ENCODE results near the gene MOB3B.

DNA sequence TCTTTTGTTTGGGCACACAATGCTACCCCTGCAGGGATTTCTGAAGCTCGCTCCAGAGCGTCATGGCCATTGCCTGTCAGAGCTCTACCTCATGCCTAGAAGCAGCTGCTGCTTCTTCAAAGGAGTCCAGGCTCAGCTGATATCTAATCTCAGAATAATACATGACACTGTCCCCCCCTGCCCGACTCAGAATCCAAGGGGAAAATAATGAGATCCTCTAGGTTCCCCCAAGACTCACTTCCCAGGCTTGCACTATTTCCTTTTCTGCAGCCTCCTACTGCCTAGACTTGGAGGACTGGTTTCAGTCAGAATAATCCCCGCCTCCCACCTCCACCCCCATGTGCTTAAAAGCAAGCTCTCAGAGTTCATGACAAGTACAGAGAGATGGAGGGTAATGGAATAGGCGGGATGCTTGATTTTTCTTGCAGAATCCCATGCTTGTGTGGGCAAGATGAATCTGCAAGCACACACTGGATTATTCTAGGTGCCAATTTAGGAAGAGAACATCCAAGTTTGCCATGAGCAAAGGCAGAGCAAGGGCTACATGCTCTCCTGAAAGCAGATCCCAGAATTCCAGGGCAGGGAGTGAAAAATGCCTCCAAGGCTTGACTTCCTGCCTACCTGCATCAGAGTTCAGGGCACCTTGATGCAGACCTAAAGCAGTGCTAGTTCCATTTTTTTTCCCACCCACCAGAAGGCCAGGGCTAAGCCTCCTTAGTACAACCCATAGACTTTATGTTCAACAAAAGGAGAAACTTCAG, 102.9 kb downstream of the MOB3B start:
- TF ChIP-seq, protein P1, sequence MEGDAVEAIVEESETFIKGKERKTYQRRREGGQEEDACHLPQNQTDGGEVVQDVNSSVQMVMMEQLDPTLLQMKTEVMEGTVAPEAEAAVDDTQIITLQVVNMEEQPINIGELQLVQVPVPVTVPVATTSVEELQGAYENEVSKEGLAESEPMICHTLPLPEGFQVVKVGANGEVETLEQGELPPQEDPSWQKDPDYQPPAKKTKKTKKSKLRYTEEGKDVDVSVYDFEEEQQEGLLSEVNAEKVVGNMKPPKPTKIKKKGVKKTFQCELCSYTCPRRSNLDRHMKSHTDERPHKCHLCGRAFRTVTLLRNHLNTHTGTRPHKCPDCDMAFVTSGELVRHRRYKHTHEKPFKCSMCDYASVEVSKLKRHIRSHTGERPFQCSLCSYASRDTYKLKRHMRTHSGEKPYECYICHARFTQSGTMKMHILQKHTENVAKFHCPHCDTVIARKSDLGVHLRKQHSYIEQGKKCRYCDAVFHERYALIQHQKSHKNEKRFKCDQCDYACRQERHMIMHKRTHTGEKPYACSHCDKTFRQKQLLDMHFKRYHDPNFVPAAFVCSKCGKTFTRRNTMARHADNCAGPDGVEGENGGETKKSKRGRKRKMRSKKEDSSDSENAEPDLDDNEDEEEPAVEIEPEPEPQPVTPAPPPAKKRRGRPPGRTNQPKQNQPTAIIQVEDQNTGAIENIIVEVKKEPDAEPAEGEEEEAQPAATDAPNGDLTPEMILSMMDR (conservative IDR thresholded peaks at IDR 0.05; ENCODE audit: low read depth, low read length), result no peak
- no peak for TF ChIP-seq EZH2 (IDR thresholded peaks at IDR 0.05; ENCODE audit: borderline replicate concordance, low read depth, low read length, poor library complexity, severe bottlenecking)
